ENCODE measurements around the gene ASB1.

The ASB1 gene

GRCh38 chr2:238495422-238495821 lies 68.7 kb downstream of the ASB1 start:
- Histone ChIP-seq H3K9ac (ENCODE audit: insufficient read length, low read depth) (no peak overlapping the region), H3K36me3 (ENCODE audit: insufficient read depth, insufficient read length, low read length) (no peaks in the 10 kb centered on the region), H3K9me3 (ENCODE audit: insufficient read depth, low read length) (no peaks in the 10 kb centered on the region), H3K27me3 (ENCODE audit: insufficient read depth, insufficient read length) (no peaks in the 10 kb centered on the region), H3K4me3 (ENCODE audit: insufficient read length, low read depth) (no peak overlapping the region), H3K4me1 (ENCODE audit: insufficient read depth, insufficient read length) (peaks cover 4% of the 10 kb centered on the region)
- TF ChIP-seq ZNF274 (IDR thresholded peaks at IDR 0.05; ENCODE audit: low read depth, low read length) (no peak), SUZ12 (IDR thresholded peaks at IDR 0.05; ENCODE audit: extremely low read depth, insufficient read depth, insufficient read length) (no peak), YY1 (IDR thresholded peaks at IDR 0.05; ENCODE audit: insufficient read depth, insufficient read length) (no peak)
- DNase-seq (ENCODE audit: low read depth, low spot score): no peak

- no peak for DNase-seq (ENCODE audit: low read depth, low spot score)
Observed at GRCh38 chr2:238496756-238497609, 70.3 kb downstream of the ASB1 start.

DNA sequence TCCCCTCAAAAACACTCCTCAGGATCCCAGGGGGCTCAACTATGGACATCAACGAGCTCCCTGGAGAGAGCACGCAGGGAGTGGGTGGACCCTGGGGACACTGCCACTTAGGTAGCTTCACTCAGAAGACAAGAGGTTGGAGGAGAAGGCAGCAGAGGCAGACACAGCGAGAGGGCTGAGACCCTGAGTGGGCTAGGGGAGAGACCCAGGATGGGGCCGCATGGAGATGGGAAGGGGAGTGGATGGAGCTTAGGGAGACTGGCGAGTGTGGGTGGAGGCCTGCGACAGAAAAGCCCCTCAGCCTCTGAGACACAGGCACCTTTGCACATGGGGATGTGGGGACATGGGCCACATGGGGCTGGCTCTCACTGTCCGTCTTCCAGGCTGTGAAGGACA lies 70.9 kb downstream of the ASB1 start:
- no peak for DNase-seq (ENCODE audit: low read depth, low spot score)
- TF ChIP-seq SUZ12 (IDR thresholded peaks at IDR 0.05; ENCODE audit: extremely low read depth, insufficient read depth, insufficient read length) (no peak), YY1 (IDR thresholded peaks at IDR 0.05; ENCODE audit: insufficient read depth, insufficient read length) (no peak), ZNF274 (IDR thresholded peaks at IDR 0.05; ENCODE audit: low read depth, low read length) (no peak)
- Histone ChIP-seq H3K9me3 (ENCODE audit: insufficient read depth, low read length) (no peaks in the 10 kb centered on the region), H3K36me3 (ENCODE audit: insufficient read depth, insufficient read length, low read length) (no peaks in the 10 kb centered on the region), H3K9ac (ENCODE audit: insufficient read length, low read depth) (no peak overlapping the region), H3K27me3 (ENCODE audit: insufficient read depth, insufficient read length) (no peaks in the 10 kb centered on the region), H3K4me3 (ENCODE audit: insufficient read length, low read depth) (no peak overlapping the region), H3K4me1 (ENCODE audit: insufficient read depth, insufficient read length) (peaks cover 4% of the 10 kb centered on the region)

More at GRCh38 chr2:238496756-238497609, 70.3 kb downstream of the ASB1 start:
- Histone ChIP-seq H3K27me3 (ENCODE audit: insufficient read depth, insufficient read length) (no peaks in the 10 kb centered on the region), H3K36me3 (ENCODE audit: insufficient read depth, insufficient read length, low read length) (no peaks in the 10 kb centered on the region), H3K9me3 (ENCODE audit: insufficient read depth, low read length) (no peaks in the 10 kb centered on the region), H3K9ac (ENCODE audit: insufficient read length, low read depth) (no peak overlapping the region), H3K4me3 (ENCODE audit: insufficient read length, low read depth) (no peak overlapping the region), H3K4me1 (ENCODE audit: insufficient read depth, insufficient read length) (peaks cover 4% of the 10 kb centered on the region)
- TF ChIP-seq ZNF274 (IDR thresholded peaks at IDR 0.05; ENCODE audit: low read depth, low read length) (no peak), YY1 (IDR thresholded peaks at IDR 0.05; ENCODE audit: insufficient read depth, insufficient read length) (no peak)

DNA sequence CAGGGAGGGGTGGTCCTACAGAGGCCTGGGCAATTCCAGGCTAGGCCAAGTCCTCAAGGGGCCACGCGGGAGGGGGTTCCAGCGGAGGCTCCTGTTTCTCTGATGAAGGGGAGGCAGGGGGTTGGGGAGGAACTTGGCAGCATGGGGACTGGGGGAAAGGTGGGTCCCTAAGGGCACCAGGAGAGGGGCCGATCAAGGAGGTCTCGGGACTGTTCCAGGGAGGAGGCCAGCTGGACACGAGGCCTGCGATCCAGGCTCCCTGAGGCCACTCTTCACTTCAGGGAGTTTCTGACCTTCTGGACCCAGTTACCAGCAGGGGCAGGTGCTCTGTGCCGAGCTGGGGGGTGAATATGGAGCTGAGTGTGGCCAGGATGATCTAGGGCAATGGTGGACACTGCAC lies 71.5 kb downstream of the ASB1 start:
- no peak overlapping the region for H3K9ac ChIP-seq (ENCODE audit: insufficient read length, low read depth)
- H3K4me3 ChIP-seq (ENCODE audit: insufficient read length, low read depth): no peak overlapping the region
- TF ChIP-seq ZNF274 (IDR thresholded peaks at IDR 0.05; ENCODE audit: low read depth, low read length) (no peak), YY1 (IDR thresholded peaks at IDR 0.05; ENCODE audit: insufficient read depth, insufficient read length) (no peak), SUZ12 (IDR thresholded peaks at IDR 0.05; ENCODE audit: extremely low read depth, insufficient read depth, insufficient read length) (no peak)

DNA sequence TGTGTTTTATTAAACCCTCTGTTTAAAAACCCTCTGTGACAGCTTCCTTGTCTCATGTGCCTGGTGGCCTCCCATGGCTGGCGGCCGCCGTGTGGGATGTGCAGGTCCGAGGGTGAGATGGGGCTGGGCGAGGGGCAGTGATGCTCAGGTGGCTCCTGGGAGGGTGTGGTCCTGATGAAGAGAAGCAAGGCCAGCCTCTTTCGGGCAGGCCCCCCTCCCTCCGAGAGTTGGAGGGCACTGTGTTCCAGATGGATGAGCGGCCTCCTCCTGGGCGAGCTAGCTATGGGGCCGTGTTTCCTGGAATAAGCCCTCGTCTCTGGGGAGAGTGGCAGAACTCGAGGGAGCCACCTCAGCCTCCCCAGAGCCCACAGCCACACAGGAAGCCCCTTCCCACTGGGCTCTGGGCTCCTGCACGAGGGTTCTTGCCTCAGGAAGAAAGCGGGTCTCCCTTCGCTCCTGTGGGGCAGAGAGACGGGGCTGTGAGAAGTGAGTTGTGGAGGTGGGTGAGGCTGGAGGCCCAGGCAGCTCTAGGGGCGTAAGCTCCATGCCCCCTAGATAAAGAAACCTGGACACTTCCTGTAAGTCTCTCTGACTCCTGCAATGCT lies 72.1 kb downstream of the ASB1 start:
- TF ChIP-seq YY1 (IDR thresholded peaks at IDR 0.05; ENCODE audit: insufficient read depth, insufficient read length) (no peak), ZNF274 (IDR thresholded peaks at IDR 0.05; ENCODE audit: low read depth, low read length) (no peak), SUZ12 (IDR thresholded peaks at IDR 0.05; ENCODE audit: extremely low read depth, insufficient read depth, insufficient read length) (no peak)
- H3K4me3 ChIP-seq (ENCODE audit: insufficient read length, low read depth): no peak overlapping the region
- no peak for DNase-seq (ENCODE audit: low read depth, low spot score)

More for the DNA sequence above, 71.5 kb downstream of the ASB1 start:
- H3K9me3 ChIP-seq (ENCODE audit: insufficient read depth, low read length): no peaks in the 10 kb centered on the region
- peaks cover 6% of the 10 kb centered on the region for H3K4me1 ChIP-seq (ENCODE audit: insufficient read depth, insufficient read length)
- no peaks in the 10 kb centered on the region for H3K36me3 ChIP-seq (ENCODE audit: insufficient read depth, insufficient read length, low read length)
- no peak for DNase-seq (ENCODE audit: low read depth, low spot score)
- no peaks in the 10 kb centered on the region for H3K27me3 ChIP-seq (ENCODE audit: insufficient read depth, insufficient read length)

GRCh38 chr2:238499731-238500580 lies 73.2 kb downstream of the ASB1 start:
- no peak for DNase-seq (ENCODE audit: low read depth, low spot score)
- H3K9ac ChIP-seq (ENCODE audit: insufficient read length, low read depth): no peak overlapping the region
- H3K9me3 ChIP-seq (ENCODE audit: insufficient read depth, low read length): no peaks in the 10 kb centered on the region
- H3K4me1 ChIP-seq (ENCODE audit: insufficient read depth, insufficient read length): peaks cover 3% of the 10 kb centered on the region
- no peak for TF ChIP-seq ZNF274 (IDR thresholded peaks at IDR 0.05; ENCODE audit: low read depth, low read length)
- TF ChIP-seq YY1 (IDR thresholded peaks at IDR 0.05; ENCODE audit: insufficient read depth, insufficient read length): no peak
- TF ChIP-seq SUZ12 (IDR thresholded peaks at IDR 0.05; ENCODE audit: extremely low read depth, insufficient read depth, insufficient read length): no peak
- H3K36me3 ChIP-seq (ENCODE audit: insufficient read depth, insufficient read length, low read length): no peaks in the 10 kb centered on the region
- no peaks in the 10 kb centered on the region for H3K27me3 ChIP-seq (ENCODE audit: insufficient read depth, insufficient read length)
- H3K4me3 ChIP-seq (ENCODE audit: insufficient read length, low read depth): no peak overlapping the region

More for the DNA sequence above, 72.1 kb downstream of the ASB1 start:
- Histone ChIP-seq H3K36me3 (ENCODE audit: insufficient read depth, insufficient read length, low read length) (no peaks in the 10 kb centered on the region), H3K9ac (ENCODE audit: insufficient read length, low read depth) (no peak overlapping the region), H3K27me3 (ENCODE audit: insufficient read depth, insufficient read length) (no peaks in the 10 kb centered on the region), H3K9me3 (ENCODE audit: insufficient read depth, low read length) (no peaks in the 10 kb centered on the region), H3K4me1 (ENCODE audit: insufficient read depth, insufficient read length) (peaks cover 7% of the 10 kb centered on the region)

All from NT2/D1 (cell line).